Measurements from ENCODE around the gene MAGEA1.
"Not testable (repeated sequence)": the region's sequence is repeated elsewhere in the genome, so short reads cannot be mapped to it uniquely, and the experiment has no call there.

Gene MAGEA1
- long read RNA-seq = 0 reads

- Histone ChIP-seq H3K27ac (replicated peaks) (no peak within 1 kb of the TSS), H3K4me3 (replicated peaks; ENCODE audit: insufficient read depth, low read length) (no peak within 1 kb of the TSS), H3K27me3 (ENCODE audit: insufficient read depth, poor library complexity, severe bottlenecking) (no peaks in the 10 kb centered on the region)
- TF ChIP-seq SPI1 (IDR thresholded peaks at IDR 0.05; ENCODE audit: borderline replicate concordance, low read depth) = no peak
- DNase-seq (ENCODE audit: low read depth in 1 of 2, low spot score in 1 of 2) = no peak
Measured at GRCh38 chrX:153179131-153179530, at the start of gene MAGEA1. MAGEA1 (plus strand) TSS chrX:153179284; CDS start chrX:153182390, 3,106 bp downstream.

- not testable (repeated sequence) for DNase-seq (ENCODE audit: low read depth in 1 of 2, low spot score in 1 of 2); H3K27me3 ChIP-seq (ENCODE audit: insufficient read depth, poor library complexity, severe bottlenecking); H3K4me3 ChIP-seq (replicated peaks; ENCODE audit: insufficient read depth, low read length); H3K27ac ChIP-seq (replicated peaks)
Measured at GRCh38 chrX:153132924-153133323, 46.2 kb upstream of the MAGEA1 start.

- not testable (repeated sequence) for H3K27ac ChIP-seq (replicated peaks); H3K27me3 ChIP-seq (ENCODE audit: insufficient read depth, poor library complexity, severe bottlenecking); H3K4me3 ChIP-seq (replicated peaks; ENCODE audit: insufficient read depth, low read length); DNase-seq (ENCODE audit: low read depth in 1 of 2, low spot score in 1 of 2)
Measured at GRCh38 chrX:153139074-153139473, 40.0 kb upstream of the MAGEA1 start.

GRCh38 chrX:153146288-153146687 is 32.8 kb upstream of the MAGEA1 start:
- H3K27ac ChIP-seq (replicated peaks); H3K4me3 ChIP-seq (replicated peaks; ENCODE audit: insufficient read depth, low read length); DNase-seq (ENCODE audit: low read depth in 1 of 2, low spot score in 1 of 2); H3K27me3 ChIP-seq (ENCODE audit: insufficient read depth, poor library complexity, severe bottlenecking): not testable (repeated sequence)

- H3K27me3 ChIP-seq (ENCODE audit: insufficient read depth, poor library complexity, severe bottlenecking) = peaks cover 6% of the 10 kb centered on the region
- DNase-seq (ENCODE audit: low read depth in 1 of 2, low spot score in 1 of 2) = no peak
- TF ChIP-seq REST (IDR thresholded peaks at IDR 0.05; ENCODE audit: insufficient replicate concordance, low read depth) (no peak), SPI1 (IDR thresholded peaks at IDR 0.05; ENCODE audit: borderline replicate concordance, low read depth) (no peak), CTCF (IDR thresholded peaks at IDR 0.05; ENCODE audit: insufficient read depth, low read length) (no peak), POLR2AphosphoS5 (IDR thresholded peaks at IDR 0.05; ENCODE audit: low read depth) (no peak), GABPA (IDR thresholded peaks at IDR 0.05; ENCODE audit: low read depth) (no peak)
- no peak overlapping the region for H3K4me3 ChIP-seq (replicated peaks; ENCODE audit: insufficient read depth, low read length)
- H3K27ac ChIP-seq (replicated peaks) = no peak overlapping the region
Measured at GRCh38 chrX:153153516-153153915, 25.6 kb upstream of the MAGEA1 start.

- Histone ChIP-seq H3K4me3 (replicated peaks; ENCODE audit: insufficient read depth, low read length) (no peak overlapping the region), H3K27me3 (ENCODE audit: insufficient read depth, poor library complexity, severe bottlenecking) (peaks cover 8% of the 10 kb centered on the region), H3K27ac (replicated peaks) (no peak overlapping the region)
- no peak for DNase-seq (ENCODE audit: low read depth in 1 of 2, low spot score in 1 of 2)
- no peak for TF ChIP-seq REST (IDR thresholded peaks at IDR 0.05; ENCODE audit: insufficient replicate concordance, low read depth)
- no peak for TF ChIP-seq POLR2AphosphoS5 (IDR thresholded peaks at IDR 0.05; ENCODE audit: low read depth)
- TF ChIP-seq GABPA (IDR thresholded peaks at IDR 0.05; ENCODE audit: low read depth) = no peak
Measured at GRCh38 chrX:153157450-153157849, 21.6 kb upstream of the MAGEA1 start.

Measured in HL-60 (cell line).